ENCODE measurements around the gene LEFTY1. TPM values are rescaled to one million over a fixed set of nuclear protein-coding genes. Genes with fewer than 3 reads are reported as not detected.

Gene LEFTY1
- total RNA-seq, 1 donor from 2014 or later: not detected

DNA sequence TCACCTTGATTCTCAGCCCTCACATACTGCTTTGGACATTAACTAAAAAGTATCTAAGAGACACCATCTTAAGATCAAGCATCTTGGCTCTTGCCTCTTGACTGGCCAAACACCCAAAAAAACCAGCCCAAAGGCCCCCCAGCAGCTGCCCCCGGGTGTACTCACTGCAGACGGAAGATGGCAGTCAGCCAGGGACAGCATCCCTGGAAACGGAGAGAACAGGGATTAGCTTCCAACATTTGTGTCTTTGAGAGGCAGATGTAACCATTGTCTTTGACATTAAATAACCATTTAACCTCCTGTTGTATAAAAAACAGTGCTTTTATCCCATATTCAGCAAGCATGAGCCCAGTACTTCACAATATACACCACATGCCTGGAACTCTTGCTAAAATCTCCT is 18.0 kb downstream of the LEFTY1 start:
- peaks cover 3% of the 10 kb centered on the region for H3K27me3 ChIP-seq (ENCODE audit: control insufficient read depth, insufficient read depth, low read length)
- no peak overlapping the region for H3K4me3 ChIP-seq (ENCODE audit: low read depth, low read length)
- H3K36me3 ChIP-seq (ENCODE audit: control insufficient read depth, insufficient read depth, low read length): peaks cover 3% of the 10 kb centered on the region
- FAIRE-seq (no peak), DNase-seq (ENCODE audit: low read depth) (no peak)
- TF ChIP-seq, protein P1, sequence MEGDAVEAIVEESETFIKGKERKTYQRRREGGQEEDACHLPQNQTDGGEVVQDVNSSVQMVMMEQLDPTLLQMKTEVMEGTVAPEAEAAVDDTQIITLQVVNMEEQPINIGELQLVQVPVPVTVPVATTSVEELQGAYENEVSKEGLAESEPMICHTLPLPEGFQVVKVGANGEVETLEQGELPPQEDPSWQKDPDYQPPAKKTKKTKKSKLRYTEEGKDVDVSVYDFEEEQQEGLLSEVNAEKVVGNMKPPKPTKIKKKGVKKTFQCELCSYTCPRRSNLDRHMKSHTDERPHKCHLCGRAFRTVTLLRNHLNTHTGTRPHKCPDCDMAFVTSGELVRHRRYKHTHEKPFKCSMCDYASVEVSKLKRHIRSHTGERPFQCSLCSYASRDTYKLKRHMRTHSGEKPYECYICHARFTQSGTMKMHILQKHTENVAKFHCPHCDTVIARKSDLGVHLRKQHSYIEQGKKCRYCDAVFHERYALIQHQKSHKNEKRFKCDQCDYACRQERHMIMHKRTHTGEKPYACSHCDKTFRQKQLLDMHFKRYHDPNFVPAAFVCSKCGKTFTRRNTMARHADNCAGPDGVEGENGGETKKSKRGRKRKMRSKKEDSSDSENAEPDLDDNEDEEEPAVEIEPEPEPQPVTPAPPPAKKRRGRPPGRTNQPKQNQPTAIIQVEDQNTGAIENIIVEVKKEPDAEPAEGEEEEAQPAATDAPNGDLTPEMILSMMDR (IDR thresholded peaks at IDR 0.05; ENCODE audit: insufficient read depth, low read length, severe bottlenecking): no peak

DNA sequence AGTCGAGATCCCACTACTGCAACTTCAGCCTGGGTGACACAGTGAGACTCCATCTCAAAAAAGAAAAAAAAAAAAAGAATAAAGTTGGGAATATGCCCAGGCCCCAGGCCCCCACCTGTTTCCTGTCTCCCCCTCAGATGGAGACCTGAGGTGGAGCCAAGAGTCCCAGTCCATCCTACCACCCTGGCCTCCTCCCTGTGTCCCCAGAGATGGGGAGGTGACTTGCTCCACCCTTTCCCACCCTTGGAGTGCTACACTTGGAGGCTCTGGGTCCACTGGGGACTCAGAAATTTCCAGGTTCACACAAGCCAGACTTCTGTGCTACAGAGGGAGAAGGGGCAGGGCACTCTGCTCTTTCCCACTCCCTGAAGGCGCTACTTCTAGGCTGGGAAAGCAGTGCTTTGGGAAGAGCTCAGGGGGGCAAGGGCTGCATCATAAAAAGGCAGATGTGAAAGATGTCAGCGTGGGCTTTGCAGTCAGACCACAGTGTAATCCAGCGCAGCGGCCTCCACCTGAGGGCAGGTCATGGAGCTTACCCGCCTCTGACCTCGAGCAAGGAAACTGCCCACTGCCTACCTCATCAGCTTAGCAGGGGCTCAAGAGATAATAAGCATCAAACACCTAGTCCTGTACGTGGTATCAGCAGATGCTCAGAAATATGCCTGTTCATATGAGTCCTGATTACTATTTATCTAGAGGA is 20.2 kb downstream of the LEFTY1 start:
- FAIRE-seq: no peak
- TF ChIP-seq, protein P1 (IDR thresholded peaks at IDR 0.05; ENCODE audit: insufficient read depth, low read length, severe bottlenecking): no peak
- H3K36me3 ChIP-seq (ENCODE audit: control insufficient read depth, insufficient read depth, low read length): peaks cover 2% of the 10 kb centered on the region
- H3K27me3 ChIP-seq (ENCODE audit: control insufficient read depth, insufficient read depth, low read length): no peaks in the 10 kb centered on the region
- no peak for DNase-seq (ENCODE audit: low read depth)
- H3K4me3 ChIP-seq (ENCODE audit: low read depth, low read length): no peak overlapping the region

DNA sequence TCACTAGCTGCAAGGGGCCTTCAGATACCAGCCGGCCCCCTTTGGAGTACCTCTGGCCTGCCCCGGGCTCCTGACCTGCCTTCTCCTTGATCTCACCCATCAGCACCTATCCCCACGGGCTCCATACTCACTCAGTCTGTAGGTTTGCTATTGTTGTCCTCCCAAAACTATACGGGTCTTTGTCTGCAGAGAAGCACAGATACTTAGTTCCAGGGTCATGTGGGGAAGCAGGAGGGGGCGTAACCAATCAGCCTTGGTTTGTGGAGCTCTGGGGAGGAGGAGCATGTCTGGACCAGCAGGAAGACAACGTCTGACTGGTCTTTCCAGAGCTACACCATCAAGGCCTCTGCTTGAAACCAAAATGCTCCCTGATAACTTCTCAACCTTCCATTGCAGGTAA is 22.0 kb downstream of the LEFTY1 start:
- no peaks in the 10 kb centered on the region for H3K27me3 ChIP-seq (ENCODE audit: control insufficient read depth, insufficient read depth, low read length)
- FAIRE-seq: no peak
- H3K36me3 ChIP-seq (ENCODE audit: control insufficient read depth, insufficient read depth, low read length): peaks cover 7% of the 10 kb centered on the region
- TF ChIP-seq, protein P1 (IDR thresholded peaks at IDR 0.05; ENCODE audit: insufficient read depth, low read length, severe bottlenecking): no peak
- no peak for DNase-seq (ENCODE audit: low read depth)
- no peak overlapping the region for H3K4me3 ChIP-seq (ENCODE audit: low read depth, low read length)

DNA sequence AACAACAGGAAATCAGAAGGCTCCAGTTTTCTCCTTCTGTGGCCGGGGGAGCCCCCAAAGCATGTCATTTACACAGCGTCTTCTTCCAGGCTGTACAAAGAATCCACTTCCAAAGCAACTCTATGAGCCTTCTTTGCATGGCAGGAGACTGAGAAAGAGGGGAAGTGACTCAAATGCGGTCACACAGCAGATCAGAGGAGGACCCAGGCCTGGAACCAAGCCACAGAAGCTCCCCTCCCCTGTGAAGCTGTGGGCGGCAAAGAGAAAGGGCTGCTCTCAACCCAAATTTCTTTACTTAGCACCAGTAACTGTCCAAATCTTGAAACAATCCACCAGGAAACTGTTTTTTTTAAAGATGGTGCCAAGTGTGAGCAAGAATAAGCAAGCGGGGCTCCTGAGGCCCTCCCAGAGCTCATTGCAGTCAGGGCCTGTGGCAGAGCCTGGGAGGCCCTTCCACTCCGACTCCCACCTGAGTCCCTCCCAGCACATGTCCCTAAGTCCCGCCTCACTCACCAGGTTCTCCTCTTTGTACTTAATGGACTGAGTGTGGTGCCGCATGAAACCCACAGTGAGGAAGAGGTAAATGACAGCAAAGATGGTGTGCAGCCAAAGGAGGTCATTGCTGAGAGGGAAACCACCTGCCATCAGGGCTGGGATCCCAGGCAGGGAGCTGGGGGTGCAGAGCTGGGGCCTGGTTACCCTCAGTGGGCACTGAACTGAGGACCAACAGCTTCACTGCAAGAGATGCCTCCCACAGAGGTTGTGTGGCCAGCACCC is 22.7 kb downstream of the LEFTY1 start:
- peak; percentile 48 for DNase-seq (ENCODE audit: low read depth)

DNA sequence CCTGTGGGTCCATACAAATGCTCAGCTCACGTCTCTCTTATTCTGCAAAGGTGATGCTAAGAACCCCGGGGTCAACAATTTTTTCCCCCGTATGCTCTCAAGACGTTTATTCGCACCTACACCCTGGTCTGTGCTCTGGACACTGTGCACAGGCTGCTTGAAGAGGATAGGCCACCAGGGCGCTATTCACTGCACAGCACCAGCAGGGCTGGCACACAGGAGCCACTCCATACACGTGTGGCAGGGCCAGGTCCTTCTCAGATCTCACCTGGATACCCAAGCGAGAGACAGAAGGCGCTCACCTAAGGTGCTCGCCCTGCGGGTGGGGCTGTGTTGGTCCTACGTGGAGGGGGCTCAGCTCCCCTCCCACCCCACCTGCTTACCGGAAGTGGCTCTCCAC is 23.4 kb downstream of the LEFTY1 start:
- FAIRE-seq: no peak
- H3K27me3 ChIP-seq (ENCODE audit: control insufficient read depth, insufficient read depth, low read length): no peaks in the 10 kb centered on the region
- H3K4me3 ChIP-seq (ENCODE audit: low read depth, low read length): no peak overlapping the region
- peaks cover 13% of the 10 kb centered on the region for H3K36me3 ChIP-seq (ENCODE audit: control insufficient read depth, insufficient read depth, low read length)
- TF ChIP-seq, protein P1 (IDR thresholded peaks at IDR 0.05; ENCODE audit: insufficient read depth, low read length, severe bottlenecking): no peak
- no peak for DNase-seq (ENCODE audit: low read depth)

More for the DNA sequence above, 22.7 kb downstream of the LEFTY1 start:
- H3K36me3 ChIP-seq (ENCODE audit: control insufficient read depth, insufficient read depth, low read length): peaks cover 11% of the 10 kb centered on the region
- no peaks in the 10 kb centered on the region for H3K27me3 ChIP-seq (ENCODE audit: control insufficient read depth, insufficient read depth, low read length)
- TF ChIP-seq, protein P1 (IDR thresholded peaks at IDR 0.05; ENCODE audit: insufficient read depth, low read length, severe bottlenecking): no peak
- no peak overlapping the region for H3K4me3 ChIP-seq (ENCODE audit: low read depth, low read length)
- no peak for FAIRE-seq
